Measurements from ENCODE around the gene GPC5. TPM values are rescaled to one million over a fixed set of nuclear protein-coding genes. Genes with fewer than 3 reads are reported as not detected.

Gene GPC5
- total RNA-seq, 1 experiment from 2014 or later, result 0.15 TPM

- Histone ChIP-seq H3K18ac (ENCODE audit: insufficient read length, low read depth, low read length) (no peak overlapping the region), H3T11ph (ENCODE audit: low read length) (no peak overlapping the region), H3K23me2 (ENCODE audit: insufficient read length, low read depth, low read length, poor library complexity, severe bottlenecking) (no peaks in the 10 kb centered on the region), H2BK5ac (ENCODE audit: insufficient read length, low read length) (no peak overlapping the region), H3K4ac (ENCODE audit: low read depth, low read length) (no peak overlapping the region), H3K14ac (ENCODE audit: insufficient read depth, low read length) (no peak overlapping the region), H4K20me1 (ENCODE audit: control insufficient read depth, insufficient read depth, insufficient read length) (no peaks in the 10 kb centered on the region), H3K79me1 (ENCODE audit: insufficient read depth, low read depth, low read length, poor library complexity, severe bottlenecking) (no peaks in the 10 kb centered on the region), H2AFZ (ENCODE audit: low read length) (no peak overlapping the region), H3K27me3 (ENCODE audit: insufficient read depth, low read length) (no peaks in the 10 kb centered on the region), H3K79me2 (ENCODE audit: insufficient read depth, low read length) (no peaks in the 10 kb centered on the region), H3K4me1 (ENCODE audit: insufficient read depth, low read length) (no peaks in the 10 kb centered on the region), H4K91ac (ENCODE audit: insufficient read length, low read depth, low read length) (no peak overlapping the region), H4K5ac (ENCODE audit: insufficient read length, low read depth, low read length) (no peak overlapping the region), H2BK15ac (ENCODE audit: low read depth, low read length) (no peak overlapping the region), H4K8ac (replicated peaks; ENCODE audit: insufficient read length, low read depth, low read length) (no peak overlapping the region), H2BK120ac (ENCODE audit: low read depth, low read length, poor library complexity, severe bottlenecking) (no peak overlapping the region), H3K9me3 (ENCODE audit: control insufficient read depth, low read depth, low read length) (no peaks in the 10 kb centered on the region), H3K56ac (ENCODE audit: insufficient read length, low read depth, low read length) (no peak overlapping the region), H2BK12ac (ENCODE audit: insufficient read length, low read depth, low read length) (no peak overlapping the region), H3K27ac (ENCODE audit: insufficient read length, low read depth, low read length) (no peak overlapping the region), H2AK5ac (ENCODE audit: insufficient read length, low read length) (no peak overlapping the region), H3K23ac (ENCODE audit: insufficient read length, low read depth, low read length) (no peak overlapping the region), H3K9ac (ENCODE audit: extremely low read depth, insufficient read length, low read length) (no peak overlapping the region), H3K4me2 (ENCODE audit: insufficient read depth, insufficient read length, low read length) (no peak overlapping the region), H2BK20ac (ENCODE audit: low read depth, low read length, poor library complexity, severe bottlenecking) (no peak overlapping the region)
- WGBS (ENCODE audit: extremely low coverage, insufficient read length, low lambda C conversion rate), result 100% methylated on average over 1 of the region's 2 CpGs
- H3K4me3 Mint-ChIP-seq, result no peak overlapping the region
- no peaks in the 10 kb centered on the region for H3K36me3 Mint-ChIP-seq (ENCODE audit: insufficient read depth in 1 of 3, low read depth in 3 of 3)
- H3K27ac Mint-ChIP-seq, result no peak overlapping the region
- TF ChIP-seq, protein P1, sequence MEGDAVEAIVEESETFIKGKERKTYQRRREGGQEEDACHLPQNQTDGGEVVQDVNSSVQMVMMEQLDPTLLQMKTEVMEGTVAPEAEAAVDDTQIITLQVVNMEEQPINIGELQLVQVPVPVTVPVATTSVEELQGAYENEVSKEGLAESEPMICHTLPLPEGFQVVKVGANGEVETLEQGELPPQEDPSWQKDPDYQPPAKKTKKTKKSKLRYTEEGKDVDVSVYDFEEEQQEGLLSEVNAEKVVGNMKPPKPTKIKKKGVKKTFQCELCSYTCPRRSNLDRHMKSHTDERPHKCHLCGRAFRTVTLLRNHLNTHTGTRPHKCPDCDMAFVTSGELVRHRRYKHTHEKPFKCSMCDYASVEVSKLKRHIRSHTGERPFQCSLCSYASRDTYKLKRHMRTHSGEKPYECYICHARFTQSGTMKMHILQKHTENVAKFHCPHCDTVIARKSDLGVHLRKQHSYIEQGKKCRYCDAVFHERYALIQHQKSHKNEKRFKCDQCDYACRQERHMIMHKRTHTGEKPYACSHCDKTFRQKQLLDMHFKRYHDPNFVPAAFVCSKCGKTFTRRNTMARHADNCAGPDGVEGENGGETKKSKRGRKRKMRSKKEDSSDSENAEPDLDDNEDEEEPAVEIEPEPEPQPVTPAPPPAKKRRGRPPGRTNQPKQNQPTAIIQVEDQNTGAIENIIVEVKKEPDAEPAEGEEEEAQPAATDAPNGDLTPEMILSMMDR (conservative IDR thresholded peaks at IDR 0.05), result no peak
- no peaks in the 10 kb centered on the region for H3K4me1 Mint-ChIP-seq
- H3K9me3 Mint-ChIP-seq, result no peaks in the 10 kb centered on the region; a peak in 1 of 5 replicates
- DNase-seq, result no peak
- no peaks in the 10 kb centered on the region for H3K27me3 Mint-ChIP-seq (ENCODE audit: low read depth)
These were observed 1340.9 kb downstream of the GPC5 start for GRCh38 chr13:92739306-92739818.

All from H9 (cell line).